NCI-H526 (cell line): ENCODE measurements around the gene ADCY7.
"Not testable (repeated sequence)": the region's sequence is repeated elsewhere in the genome, so short reads cannot be mapped to it uniquely, and the experiment has no call there.

Experiments used
- DNase-seq, 2 experiments: peaks; one replicate each; lab custom pipeline; 2025; lab: John Stamatoyannopoulos, UW

The ADCY7 gene

DNA sequence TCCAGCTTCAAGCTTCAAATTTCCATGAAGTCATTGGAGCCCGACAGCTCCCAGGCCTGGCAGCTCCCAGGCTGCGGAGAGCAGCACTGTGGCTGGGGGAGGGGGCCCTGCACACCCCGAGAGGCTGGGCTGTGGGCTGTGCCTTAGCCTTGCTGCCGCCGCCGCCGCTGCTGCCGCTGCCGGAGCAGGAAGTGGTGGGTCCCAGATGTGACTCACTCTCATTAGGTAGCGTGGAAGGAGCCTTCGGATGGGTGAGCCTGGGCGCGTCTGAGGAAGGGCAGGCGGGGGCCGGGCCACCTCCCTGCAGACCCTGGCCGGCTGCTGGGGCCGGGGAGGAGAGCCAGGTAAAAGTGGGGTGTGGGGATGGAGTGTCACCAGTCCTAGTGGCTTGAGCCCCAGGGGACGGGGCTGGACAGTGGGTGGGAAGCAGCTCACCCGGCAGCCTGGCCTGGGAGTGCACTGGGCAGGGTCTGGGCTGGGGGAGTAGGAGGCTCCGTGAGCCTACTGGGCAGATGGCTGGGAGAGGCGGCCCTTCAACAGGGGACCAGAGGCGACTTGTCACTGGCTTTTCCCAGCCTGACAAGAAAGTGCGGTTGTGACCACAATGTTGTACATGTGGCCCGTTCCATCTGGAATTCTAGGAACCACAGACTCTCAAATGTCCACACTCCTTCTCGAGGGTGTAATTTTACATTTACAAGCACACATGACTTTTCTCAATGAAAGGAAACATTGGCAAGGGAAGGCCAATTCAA lies at the start of gene ADCY7:
Gene ADCY7 (plus strand): TSS at position 215 of the 755 bp plus-strand sequence. CDS start 21,629 bp downstream, outside the sequence.
- no peak for DNase-seq

DNA sequence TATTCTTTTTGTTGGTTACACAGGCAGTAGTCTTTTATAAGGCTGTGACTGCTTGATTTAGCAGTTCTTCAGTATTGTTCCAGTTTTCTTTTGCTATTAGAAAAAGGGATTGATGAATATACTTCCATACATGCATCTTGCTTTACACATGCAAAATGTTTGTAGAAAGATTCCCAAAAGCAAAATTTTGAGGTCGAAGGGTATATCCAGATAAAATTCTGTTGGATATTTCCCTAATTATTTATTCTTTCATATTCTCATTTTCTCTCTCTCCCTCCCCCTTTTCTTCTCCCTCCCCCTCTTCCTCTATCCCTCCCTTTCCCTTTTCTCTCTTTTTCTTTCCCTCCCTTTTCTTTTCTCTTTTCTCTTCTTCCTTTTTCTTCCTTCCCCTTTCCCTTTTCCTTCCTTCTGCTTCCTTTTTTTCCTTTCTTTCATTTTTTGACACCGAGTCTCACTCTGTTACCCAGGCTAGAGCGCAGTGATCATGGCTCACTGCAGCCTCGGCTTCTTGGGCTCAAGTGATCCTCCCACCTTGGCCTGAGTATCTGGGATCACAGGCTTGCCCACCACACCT lies 46.9 kb upstream of the ADCY7 start:
- DNase-seq, result no peak

- DNase-seq, result no peak
Measured at GRCh38 chr16:50224286-50224685, 42.1 kb upstream of the ADCY7 start.

- DNase-seq, result no peak
Measured at GRCh38 chr16:50227120-50227519, 39.2 kb upstream of the ADCY7 start.

- peak; percentile 28 to 46 for DNase-seq
Measured at GRCh38 chr16:50227665-50228064, 38.7 kb upstream of the ADCY7 start.

DNA sequence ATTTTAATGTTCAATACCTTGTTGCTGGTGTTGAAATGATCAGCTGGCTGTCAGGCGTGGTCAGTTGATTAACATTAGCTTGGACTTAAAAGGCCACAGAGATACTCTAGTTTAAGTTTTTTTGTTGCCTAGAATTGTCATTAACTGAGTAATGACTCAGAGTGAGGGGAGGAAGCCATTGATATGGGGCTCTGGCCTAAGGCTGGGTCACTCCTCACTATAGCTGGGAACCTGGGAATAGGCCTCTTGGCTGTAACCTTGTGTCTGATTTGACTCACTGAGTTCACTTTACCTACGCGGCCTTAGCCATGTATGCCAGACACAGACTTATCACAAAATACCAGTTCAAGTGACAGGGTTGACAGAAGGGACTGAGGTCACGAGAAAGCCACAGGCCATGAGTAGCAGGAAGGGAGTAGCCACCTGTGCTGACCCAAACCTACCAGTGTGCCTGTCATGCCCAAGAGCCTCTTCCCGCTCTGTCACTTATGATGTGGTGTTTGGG lies 37.9 kb upstream of the ADCY7 start:
- DNase-seq, result no peak

GRCh38 chr16:50229149-50229726 lies 37.1 kb upstream of the ADCY7 start:
- DNase-seq, result no peak

- no peak for DNase-seq
Measured at GRCh38 chr16:50234771-50235556, 31.4 kb upstream of the ADCY7 start.

DNA sequence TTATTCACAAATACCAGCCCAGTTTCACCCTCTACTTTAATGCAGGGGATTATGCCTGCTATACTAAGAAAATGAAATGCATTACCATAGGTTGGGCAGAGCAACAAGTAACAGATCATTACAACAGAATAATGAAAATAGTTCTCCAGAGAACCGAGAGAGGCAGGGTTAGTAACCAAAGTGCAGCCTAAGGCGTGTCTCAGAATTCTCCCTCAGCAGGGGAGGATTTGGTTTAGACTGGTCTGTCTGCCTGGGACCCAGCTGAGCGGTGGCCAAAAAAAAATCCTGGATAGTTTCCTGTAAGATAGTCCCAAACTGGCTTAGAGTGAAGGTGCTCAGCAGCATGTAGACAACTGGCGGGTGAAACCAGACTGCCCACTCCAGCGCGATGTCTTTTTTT lies 30.8 kb upstream of the ADCY7 start:
- no peak for DNase-seq

GRCh38 chr16:50238314-50238713 lies 28.0 kb upstream of the ADCY7 start:
- DNase-seq, result no peak

- no peak for DNase-seq
Measured at GRCh38 chr16:50238868-50239301, 27.5 kb upstream of the ADCY7 start.

GRCh38 chr16:50243024-50243423 lies 23.3 kb upstream of the ADCY7 start:
- DNase-seq, result not testable (repeated sequence)

DNA sequence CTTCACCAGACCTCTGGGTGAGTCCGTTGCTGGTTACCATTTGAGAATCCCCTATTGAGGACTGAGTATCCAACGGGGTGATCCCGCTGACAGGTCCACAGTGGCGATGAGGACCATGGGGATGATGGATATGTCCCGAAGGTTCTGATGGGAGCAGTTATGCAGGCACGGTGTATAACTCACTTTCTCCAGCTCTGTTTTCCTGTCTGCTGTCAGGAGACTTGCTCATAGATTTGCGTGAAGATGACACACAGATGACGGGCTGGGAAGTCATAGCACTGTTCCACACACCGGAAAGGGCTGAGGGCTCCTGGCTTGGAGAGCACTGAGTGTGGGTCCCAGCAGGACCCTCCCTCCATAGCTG lies 22.2 kb upstream of the ADCY7 start:
- no peak for DNase-seq

DNA sequence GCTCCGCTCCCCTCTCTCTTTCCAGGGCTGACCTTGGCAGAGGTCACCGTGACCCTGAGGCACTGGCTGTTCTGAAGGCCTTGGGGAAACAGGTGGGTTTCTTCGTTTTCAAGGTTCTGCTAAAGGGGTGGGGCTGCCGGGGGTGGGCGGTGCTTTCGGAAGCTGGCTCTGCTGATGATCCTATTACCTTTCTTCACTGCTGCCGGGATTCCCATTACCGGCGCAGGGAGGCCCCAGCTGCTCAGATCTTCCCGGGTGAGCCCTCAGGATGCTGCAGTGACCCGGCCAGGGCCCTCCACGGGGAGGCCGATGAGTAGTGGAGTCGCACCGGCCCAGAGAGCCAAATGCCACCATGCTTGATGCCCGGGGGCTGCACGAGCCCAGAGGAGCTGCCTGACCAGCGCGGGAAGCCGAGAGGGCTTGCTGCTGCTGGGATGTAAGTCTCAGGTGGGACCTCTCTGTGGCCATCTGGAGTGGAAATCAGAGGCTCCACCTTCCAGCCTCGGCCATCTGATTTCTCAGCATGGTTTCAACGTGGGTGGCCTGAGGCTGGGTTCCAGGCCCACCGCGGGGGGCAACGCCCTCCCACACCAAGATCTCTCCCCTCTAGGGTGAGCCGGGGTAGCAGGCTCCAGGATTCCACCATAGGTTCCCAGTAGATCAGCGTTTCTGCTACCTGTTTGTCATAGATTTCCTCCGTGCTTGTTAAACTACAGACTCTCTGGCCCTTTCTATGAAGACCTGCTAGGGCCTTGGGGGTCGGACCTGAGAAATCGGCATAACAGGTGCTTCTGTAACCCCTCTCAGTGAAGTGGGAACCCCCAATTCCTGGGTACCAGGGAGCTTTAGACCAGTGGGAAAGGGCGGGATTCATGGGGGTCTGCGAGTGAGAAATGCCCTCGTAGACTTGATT lies 21.6 kb upstream of the ADCY7 start:
- DNase-seq, result no peak

- DNase-seq, result peak in 1 of 2 experiments; percentile 39
Measured at GRCh38 chr16:50245417-50246298, 20.7 kb upstream of the ADCY7 start.

DNA sequence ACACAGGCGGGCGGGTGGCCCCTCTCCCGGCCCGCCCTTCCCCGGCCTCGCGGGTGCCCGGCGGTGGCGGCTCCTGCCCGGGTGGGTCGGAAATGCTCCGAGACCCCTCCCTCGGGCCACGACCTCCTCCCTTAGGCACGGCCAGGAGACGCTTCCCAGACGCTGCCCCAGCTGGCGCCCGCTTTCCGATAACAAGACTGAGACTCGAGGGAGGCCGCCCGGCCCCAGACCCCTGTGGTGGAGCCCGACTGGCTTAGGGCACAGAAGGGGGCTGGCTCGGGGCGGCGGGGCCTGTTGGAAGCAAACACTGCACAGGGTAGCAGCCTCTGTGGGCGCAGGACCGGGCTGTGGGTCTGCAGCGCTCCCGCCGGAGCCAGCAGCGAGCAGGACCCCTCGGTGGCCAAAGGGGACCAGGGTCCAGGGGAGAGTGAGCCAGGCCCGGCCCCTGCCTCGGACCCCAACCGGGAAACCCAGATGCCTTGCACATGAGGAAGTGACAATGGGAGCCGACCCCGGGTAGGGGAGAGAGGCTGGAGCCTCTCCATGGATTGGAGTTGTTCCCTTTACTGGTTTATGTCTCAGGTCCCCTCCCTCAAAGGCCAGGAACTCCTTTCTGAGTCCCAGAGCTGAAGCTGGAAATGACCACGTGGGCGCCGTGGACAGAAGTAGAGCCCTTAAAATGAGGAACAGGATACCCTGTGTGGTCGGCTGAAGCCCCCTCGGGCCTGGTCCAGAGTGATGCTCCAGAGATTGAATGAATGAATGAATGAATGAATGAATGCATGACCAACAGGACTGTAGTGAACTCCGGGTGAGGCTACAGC lies 19.8 kb upstream of the ADCY7 start:
- no peak for DNase-seq

DNA sequence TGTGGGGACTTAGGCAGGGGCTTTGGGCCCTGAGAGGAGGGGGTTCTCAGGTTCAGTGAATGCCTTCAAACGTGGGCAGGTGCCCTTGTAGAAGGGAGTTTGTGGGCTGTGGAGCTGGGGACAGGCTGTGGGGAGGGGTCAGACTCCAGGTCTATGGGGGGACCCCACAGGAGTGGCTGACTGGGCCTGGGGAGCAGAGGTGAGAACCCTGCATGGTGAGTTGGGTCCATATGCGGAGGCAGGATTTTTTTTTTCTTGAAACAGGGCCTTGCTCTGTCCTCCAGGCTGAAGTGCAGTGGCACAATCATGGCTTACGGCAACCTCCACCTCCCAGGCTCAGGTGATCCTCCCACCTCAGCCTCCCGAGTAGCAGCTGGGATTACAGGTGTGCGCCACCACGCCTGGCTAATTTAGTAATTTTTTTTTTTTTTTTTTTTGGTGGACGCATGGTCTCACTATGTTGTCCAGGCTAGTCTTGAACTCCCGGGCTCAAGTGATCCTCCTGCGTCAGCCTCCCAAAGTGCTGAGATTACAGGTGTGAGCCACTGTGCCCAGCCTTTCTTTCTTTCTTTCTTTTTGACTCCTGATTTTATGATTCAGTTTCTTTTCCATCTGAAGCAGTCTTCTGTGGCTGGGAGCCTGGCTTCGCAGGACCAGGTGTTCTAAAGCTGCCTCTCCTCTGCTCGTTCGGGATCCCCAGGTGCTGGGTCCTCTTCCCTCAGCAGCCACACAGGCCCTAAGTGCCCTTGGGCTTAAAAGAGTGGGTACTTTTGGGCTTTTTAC lies 19.0 kb upstream of the ADCY7 start:
- DNase-seq, result no peak

DNA sequence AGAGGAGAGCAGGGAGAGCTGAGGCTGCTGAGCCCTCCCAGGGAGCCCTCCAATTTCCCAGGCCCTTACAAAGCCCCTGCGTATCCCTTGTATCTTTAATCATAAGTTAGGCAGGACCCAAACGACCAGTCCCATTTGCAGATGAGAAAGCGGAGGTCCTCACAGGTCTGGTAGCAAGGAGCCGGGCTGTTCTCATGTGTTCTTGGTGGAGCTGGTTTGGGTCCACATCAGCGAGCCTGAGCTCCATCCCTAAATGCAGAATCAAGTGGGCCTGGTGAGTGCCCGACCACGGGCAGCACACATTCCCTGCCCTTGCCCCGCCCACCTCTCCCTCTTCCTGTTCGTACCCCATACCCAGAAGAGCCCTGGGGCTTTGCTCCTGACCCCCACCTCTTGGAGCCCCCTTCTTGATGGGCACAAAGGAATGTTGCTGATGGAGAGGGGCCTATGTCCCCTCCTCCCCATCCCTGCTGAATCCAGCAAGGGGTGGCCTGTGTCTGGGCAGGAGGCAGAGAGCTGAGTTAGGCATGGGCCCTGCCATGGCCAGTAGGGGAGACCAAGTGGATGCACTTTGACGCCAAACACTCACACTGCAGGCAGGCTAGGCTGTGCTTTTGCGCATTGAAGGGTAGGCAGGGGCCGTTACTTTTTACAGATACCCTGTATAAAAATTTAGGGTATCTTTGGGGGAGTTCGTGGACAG lies 18.3 kb upstream of the ADCY7 start:
- DNase-seq, result no peak
